Myocyte (in vitro differentiated cells): ENCODE results near the gene RFX6. TPM values are rescaled to one million over a fixed set of nuclear protein-coding genes. Genes with fewer than 3 reads are reported as not detected.
"Not testable (repeated sequence)": the region's sequence is repeated elsewhere in the genome, so short reads cannot be mapped to it uniquely, and the experiment has no call there.

Source experiments
- DNase-seq: peaks from one replicate; pipeline ENCODE4 v3.0.0-alpha.2; 2012; ENCODE audit warnings: low read depth
- polyA plus RNA-seq: library from polyadenylated mRNA; unstranded; fragments of >200 nt; gene quantifications from one replicate; pipeline ENCODE4 v1.2.1, GENCODE V29; 2012; ENCODE audit warnings: missing spikeins
- total RNA-seq: library from RNA; depleted of rRNA; stranded (reverse); fragments of >200 nt; gene quantifications from 2 replicates; pipeline ENCODE4 v1.2.3, GENCODE V29; 2014

Gene RFX6
- not detected in 2 replicates for total RNA-seq
- not detected for polyA plus RNA-seq

DNA sequence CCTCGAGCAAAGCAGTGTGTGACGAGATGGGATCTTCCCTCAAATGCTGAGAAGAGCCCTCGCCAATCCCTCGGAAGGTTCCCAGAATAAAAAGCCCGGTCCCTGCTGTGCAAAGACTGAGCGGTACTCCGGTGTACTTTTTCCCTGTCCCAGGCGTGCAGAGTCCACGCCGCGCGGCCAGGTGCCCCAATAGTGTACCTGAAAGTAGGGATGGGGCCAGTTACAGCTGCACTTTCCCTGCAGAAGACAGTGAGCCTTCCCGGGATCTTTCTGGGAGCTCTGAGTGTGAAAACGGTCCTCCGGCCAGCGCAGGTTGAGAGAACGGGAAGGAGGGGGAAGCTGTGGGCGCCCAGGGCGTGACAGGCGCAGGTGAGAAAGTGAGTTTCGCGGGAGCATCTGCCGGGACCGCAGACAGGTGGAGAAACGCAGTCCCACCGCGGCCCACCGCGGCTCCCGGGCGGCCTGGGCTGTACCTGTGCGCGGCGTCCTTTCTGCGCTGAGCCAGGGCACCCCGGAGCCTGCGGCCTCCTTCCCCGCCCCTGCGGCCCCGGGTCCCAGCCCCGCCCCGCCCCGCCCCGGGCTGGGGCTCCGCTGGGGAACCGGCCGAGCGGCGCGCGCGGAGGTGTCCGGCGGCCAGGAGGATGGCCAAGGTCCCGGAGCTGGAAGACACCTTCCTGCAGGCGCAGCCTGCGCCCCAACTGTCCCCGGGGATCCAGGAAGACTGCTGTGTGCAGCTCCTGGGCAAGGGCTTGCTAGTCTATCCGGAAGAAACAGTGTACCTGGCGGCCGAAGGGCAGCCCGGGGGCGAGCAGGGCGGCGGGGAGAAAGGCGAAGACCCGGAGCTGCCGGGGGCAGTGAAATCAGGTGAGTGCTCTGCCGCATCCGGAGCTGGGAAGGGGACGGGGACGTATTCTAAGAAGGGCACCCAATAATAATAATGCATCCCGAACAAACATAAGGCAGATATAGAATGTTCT, at the start of gene RFX6:
TSS of gene RFX6 (plus strand) at position 608 of the 977 bp plus-strand sequence. CDS start at position 642, 34 bp downstream.
- no peak for DNase-seq

DNA sequence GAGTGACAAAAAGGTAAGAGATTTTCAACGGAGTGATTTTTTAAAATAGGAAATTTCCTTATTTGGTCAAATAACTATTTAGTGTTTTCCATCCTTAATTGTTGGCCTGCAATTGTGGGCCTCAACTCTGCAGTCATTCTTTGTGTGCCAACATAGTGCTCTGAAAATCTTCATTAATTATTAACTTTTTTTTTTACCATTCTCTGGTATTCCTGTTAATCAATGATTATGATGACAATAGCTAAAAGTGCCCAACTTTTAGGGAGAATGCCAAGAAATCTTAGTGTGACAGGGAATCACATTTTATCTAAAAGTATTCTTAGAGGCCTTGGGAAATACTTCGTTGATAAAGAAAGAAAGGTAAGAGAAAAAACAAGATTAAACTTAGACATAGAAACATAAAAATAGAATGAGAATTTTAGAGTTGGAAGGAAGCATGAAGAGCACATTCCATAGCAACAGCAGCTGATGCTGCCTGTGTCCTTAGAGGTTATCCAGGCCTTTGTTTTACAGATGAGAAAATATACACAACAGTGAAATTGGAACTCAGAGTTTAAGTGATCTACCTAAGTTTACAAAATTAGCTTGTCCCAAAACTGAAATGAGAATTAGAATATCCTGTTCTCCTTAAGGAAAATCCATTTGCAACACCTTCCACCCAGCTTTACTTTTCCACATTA, 49.3 kb upstream of the RFX6 start:
- DNase-seq = no peak

DNA sequence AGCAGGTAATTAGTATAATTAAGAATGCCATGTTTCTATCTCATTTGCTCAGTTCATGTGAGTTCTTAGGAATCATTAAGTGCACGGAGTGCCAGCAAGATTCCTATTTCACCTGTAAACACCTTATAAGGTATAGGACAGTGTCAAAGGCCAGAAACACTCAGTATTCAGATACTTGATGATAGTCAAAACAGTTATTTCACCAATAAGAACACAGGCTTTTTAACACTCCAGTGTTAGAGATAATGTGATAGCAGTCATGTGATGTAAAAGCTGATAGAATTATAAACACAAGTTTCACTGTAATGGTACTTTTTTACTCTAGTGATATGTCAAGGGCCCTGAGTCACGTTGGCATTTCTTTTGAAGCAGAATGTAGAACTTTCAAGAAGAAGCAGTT, 48.1 kb upstream of the RFX6 start, which contains the start of gene GPRC6A:
TSS of gene GPRC6A (minus strand) at position 101 of the 400 bp plus-strand sequence. CDS start at position 31, 70 bp downstream.
- no peak for DNase-seq

DNA sequence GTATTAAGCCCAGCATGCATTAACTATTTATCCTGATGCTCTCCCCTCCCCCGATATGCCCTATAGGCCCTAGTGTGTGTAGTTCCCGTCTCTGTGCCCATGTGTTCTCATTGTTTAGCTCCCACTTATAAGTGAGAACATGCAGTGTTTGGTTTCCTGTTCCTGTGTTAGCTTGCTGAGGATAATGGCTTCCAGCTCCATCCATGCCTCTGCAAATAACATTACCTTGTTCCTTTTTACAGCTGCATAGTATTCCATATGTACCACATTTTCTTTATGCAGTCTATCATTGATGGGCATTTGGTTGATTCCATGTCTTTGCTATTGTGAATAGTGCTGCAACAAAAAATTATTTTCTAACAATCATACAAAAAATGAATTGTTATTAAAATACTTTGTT, 42.5 kb upstream of the RFX6 start:
- DNase-seq = not testable (repeated sequence)

GRCh38 chr6:116836606-116837342, 40.3 kb upstream of the RFX6 start:
- no peak for DNase-seq

DNA sequence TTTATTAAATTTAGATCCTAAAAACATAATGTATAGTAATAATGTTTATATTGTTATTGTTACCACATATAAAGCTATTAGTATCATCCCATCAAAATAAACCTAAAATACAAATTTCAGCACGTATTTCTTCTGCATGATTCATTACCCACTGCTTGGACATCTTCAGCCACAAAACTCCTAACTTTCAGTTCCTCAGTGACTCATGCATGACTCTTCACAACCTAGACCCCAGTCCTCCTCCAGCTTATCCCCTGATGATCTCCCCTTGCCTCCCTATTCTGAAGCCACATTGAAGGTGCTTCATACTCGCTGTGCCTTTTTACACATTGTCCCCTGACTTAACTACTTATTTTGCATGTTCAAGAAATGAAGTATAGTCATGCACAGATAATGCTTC, 37.0 kb upstream of the RFX6 start:
- no peak for DNase-seq

GRCh38 chr6:116842459-116842858, 34.6 kb upstream of the RFX6 start:
- DNase-seq = no peak

DNA sequence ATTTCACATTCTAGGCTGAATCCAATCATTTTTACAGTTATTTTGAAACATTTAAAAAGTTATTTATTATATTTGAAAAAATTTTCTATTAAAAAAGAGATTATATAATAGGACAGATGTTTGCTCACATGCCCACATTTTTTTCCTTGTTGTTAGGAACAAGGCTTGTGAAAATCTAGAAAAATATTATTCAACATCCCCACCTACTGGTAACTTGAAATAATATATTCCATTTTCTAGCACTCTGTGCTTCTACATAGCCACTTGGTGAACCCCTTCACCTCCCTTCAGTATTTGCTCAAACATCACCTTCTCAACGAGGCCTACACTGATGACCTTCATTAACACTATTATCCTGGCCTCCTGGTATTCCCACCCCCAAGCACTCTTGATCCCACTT, 29.8 kb upstream of the RFX6 start:
- peak; percentile 54 for DNase-seq

GRCh38 chr6:116858060-116858459, 19.0 kb upstream of the RFX6 start:
- no peak for DNase-seq

GRCh38 chr6:116859264-116859663, 17.8 kb upstream of the RFX6 start:
- DNase-seq = no peak

DNA sequence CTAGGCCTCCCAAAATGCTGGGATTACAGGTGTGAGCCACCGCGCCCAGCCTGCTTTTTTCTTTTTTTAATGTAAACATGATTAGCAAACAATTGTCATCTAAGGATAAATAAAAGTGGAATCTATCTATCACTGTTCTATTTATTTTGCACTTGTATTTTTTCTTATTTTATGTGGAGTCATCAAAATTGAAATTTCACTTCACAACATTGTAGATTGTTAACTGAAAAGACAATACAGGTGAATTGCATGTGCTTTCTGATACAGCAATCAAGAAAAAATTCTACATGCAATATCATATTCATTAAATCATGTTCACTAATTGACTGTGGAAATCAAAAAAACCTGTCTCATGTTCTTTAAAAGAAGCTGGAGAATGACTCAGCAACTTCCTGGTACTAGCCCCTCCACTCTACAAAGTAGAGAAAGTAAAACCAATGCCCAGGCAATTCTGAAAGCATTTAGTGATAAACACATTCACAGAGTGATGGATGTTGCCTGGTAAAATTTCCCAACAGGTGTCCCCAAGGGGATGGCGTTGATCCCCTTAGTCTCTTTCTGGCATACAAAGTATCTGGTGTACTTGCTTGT, 10.7 kb upstream of the RFX6 start:
- no peak for DNase-seq

GRCh38 chr6:116872771-116873170, 4.3 kb upstream of the RFX6 start:
- DNase-seq = no peak

GRCh38 chr6:116876107-116876506, 935 bp upstream of the RFX6 start:
- DNase-seq = no peak

GRCh38 chr6:116877743-116878142, 701 bp downstream of the RFX6 start:
- DNase-seq = no peak

GRCh38 chr6:116881236-116881635, 4.2 kb downstream of the RFX6 start:
- peak; percentile 6 for DNase-seq

GRCh38 chr6:116883005-116883404, 6.0 kb downstream of the RFX6 start:
- DNase-seq = no peak

DNA sequence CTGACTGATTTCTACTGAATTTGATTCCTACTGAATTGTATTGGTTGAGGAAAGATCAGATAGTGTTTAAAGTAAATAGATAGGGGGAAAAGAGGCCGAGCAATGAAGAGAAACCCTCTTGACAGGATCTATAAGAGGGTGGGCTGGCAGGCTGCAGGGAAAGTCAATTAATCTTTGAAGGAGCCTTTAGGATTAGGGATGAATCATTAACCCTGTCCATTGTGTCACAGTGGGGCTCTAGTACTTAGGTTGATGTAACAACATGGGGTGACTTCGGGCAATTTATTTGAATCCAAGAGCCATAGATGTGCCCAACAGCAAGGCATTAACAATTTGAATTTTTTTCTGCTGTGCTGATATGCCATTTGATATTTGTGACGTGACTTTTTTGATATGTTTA, 7.5 kb downstream of the RFX6 start:
- DNase-seq = no peak

DNA sequence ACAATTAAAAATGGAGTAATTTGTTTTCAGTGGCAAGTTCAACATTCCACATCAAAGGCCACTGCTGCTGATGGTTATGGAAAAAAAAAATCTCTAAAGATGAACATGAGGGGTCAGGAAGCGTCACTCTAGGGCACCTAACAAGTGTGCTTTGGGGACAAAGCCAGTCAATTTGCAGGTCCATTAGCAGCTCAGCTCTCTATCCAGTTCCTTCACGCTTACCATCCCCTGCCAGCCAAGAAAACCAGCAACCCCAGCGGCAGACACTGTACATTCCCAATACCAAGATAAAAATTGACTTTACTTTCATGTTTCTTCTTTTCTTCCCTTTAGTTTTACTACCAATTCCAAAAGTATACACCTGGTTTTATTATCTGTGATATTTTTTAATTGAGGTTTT, 10.1 kb downstream of the RFX6 start:
- DNase-seq = no peak

DNA sequence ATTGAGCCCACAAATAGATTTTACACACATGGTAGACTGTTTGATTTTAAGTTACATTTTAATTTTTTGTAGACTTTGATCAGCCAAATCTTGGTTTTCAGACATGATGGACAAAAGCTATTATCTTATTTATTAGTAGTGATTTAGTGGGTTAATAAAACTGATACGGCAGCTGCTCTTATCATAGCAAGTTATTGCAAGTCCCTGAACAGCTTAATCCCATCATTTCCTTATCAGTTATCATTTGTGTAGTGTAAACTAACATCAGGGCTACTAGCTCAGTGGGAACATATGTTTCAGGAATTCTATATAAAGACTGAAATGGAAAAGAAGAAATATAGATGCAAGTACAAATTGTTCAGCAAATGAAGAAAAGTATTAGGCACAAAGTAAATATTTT, 10.9 kb downstream of the RFX6 start:
- no peak for DNase-seq

DNA sequence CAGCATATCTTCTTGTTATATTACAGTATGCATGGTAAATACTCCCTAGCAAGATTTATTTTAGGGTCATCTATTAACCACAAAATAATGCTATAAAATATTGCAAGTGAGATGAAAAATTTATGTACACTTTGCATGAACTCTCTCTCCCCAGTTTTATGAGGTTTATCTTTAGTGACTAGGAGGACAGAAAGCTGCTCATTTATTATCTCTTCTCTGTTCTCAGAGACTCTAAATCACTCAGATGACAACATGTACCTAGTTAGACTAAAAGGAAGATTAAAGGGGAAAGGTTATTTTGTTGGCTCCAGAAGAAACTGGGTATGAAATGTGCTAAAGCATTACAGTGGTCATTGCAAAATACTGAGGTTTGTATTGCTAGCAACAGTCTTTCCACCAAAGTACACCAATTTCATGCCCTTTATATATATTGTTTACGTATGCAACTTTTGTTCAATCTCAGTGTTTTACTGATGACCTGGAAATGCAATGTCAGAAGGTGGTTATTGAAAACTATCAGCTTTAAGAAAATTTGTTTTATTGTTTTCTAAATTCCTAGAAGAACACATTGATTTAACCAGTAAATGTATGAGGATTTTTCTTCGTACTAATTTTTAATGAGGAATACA, 11.8 kb downstream of the RFX6 start:
- DNase-seq = no peak

- no peak for DNase-seq
Measured at GRCh38 chr6:116894669-116895068, 17.6 kb downstream of the RFX6 start.
